ENCODE results near the gene E2F6. TPM values are rescaled to one million over a fixed set of nuclear protein-coding genes. Genes with fewer than 3 reads are reported as not detected.

Gene E2F6
- total and polyA plus RNA-seq, 10 of the 15 experiments (the other 5 are each of a cell fraction or from before 2014, with no cell fraction given): 4.2 to 15.5 (median 11.3) TPM

GRCh38 chr2:11509657-11510360 is 43.8 kb upstream of the E2F6 start (continued):
- TF ChIP-seq, protein P1, sequence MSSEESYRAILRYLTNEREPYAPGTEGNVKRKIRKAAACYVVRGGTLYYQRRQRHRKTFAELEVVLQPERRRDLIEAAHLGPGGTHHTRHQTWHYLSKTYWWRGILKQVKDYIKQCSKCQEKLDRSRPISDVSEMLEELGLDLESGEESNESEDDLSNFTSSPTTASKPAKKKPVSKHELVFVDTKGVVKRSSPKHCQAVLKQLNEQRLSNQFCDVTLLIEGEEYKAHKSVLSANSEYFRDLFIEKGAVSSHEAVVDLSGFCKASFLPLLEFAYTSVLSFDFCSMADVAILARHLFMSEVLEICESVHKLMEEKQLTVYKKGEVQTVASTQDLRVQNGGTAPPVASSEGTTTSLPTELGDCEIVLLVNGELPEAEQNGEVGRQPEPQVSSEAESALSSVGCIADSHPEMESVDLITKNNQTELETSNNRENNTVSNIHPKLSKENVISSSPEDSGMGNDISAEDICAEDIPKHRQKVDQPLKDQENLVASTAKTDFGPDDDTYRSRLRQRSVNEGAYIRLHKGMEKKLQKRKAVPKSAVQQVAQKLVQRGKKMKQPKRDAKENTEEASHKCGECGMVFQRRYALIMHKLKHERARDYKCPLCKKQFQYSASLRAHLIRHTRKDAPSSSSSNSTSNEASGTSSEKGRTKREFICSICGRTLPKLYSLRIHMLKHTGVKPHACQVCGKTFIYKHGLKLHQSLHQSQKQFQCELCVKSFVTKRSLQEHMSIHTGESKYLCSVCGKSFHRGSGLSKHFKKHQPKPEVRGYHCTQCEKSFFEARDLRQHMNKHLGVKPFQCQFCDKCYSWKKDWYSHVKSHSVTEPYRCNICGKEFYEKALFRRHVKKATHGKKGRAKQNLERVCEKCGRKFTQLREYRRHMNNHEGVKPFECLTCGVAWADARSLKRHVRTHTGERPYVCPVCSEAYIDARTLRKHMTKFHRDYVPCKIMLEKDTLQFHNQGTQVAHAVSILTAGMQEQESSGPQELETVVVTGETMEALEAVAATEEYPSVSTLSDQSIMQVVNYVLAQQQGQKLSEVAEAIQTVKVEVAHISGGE (CRISPR knock-in tag; IDR thresholded peaks at IDR 0.05): no peak
- no peak for TF ChIP-seq PAX5 (IDR thresholded peaks at IDR 0.05; ENCODE audit: borderline replicate concordance, low read depth, low read length)
- TF ChIP-seq, protein P2, sequence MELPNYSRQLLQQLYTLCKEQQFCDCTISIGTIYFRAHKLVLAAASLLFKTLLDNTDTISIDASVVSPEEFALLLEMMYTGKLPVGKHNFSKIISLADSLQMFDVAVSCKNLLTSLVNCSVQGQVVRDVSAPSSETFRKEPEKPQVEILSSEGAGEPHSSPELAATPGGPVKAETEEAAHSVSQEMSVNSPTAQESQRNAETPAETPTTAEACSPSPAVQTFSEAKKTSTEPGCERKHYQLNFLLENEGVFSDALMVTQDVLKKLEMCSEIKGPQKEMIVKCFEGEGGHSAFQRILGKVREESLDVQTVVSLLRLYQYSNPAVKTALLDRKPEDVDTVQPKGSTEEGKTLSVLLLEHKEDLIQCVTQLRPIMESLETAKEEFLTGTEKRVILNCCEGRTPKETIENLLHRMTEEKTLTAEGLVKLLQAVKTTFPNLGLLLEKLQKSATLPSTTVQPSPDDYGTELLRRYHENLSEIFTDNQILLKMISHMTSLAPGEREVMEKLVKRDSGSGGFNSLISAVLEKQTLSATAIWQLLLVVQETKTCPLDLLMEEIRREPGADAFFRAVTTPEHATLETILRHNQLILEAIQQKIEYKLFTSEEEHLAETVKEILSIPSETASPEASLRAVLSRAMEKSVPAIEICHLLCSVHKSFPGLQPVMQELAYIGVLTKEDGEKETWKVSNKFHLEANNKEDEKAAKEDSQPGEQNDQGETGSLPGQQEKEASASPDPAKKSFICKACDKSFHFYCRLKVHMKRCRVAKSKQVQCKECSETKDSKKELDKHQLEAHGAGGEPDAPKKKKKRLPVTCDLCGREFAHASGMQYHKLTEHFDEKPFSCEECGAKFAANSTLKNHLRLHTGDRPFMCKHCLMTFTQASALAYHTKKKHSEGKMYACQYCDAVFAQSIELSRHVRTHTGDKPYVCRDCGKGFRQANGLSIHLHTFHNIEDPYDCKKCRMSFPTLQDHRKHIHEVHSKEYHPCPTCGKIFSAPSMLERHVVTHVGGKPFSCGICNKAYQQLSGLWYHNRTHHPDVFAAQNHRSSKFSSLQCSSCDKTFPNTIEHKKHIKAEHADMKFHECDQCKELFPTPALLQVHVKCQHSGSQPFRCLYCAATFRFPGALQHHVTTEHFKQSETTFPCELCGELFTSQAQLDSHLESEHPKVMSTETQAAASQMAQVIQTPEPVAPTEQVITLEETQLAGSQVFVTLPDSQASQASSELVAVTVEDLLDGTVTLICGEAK (IDR thresholded peaks at IDR 0.05; ENCODE audit: borderline replicate concordance): no peak
- no peak for TF ChIP-seq EGR1 (IDR thresholded peaks at IDR 0.05; ENCODE audit: borderline replicate concordance in 1 of 2, low read depth in 2 of 2, low read length in 2 of 2)
